ENCODE results near the gene OR10AG1.

The OR10AG1 gene

GRCh38 chr11:55936300-55936699, 33.4 kb downstream of the OR10AG1 start, which contains the start of gene OR5I1:
Gene OR5I1 (minus strand): TSS chr11:55936400. CDS start chr11:55936400, 0 bp downstream.
- H3K9me3 ChIP-seq (ENCODE audit: control insufficient read depth, low read length): no peaks in the 10 kb centered on the region
- no peaks in the 10 kb centered on the region for H3K36me3 ChIP-seq (ENCODE audit: control insufficient read depth, insufficient read depth, low read length)
- no peak within 1 kb of the TSS for H3K27ac ChIP-seq (ENCODE audit: insufficient read depth, low read depth, low read length, poor library complexity, severe bottlenecking)
- no peak within 1 kb of the TSS for H3K4me3 ChIP-seq (ENCODE audit: insufficient read depth, low read depth, low read length)
- no peaks in the 10 kb centered on the region for H3K4me1 ChIP-seq (ENCODE audit: control insufficient read depth, insufficient read depth, low read length)
- H3K27me3 ChIP-seq (ENCODE audit: control insufficient read depth, insufficient read depth, low read length, poor library complexity, severe bottlenecking): no peaks in the 10 kb centered on the region
- 71 to 94% methylated on average over 2 of the region's 2 CpGs for WGBS, 2 experiments

GRCh38 chr11:55920537-55920936, 49.2 kb downstream of the OR10AG1 start:
- no peak overlapping the region for H3K4me3 ChIP-seq (ENCODE audit: insufficient read depth, low read depth, low read length)
- no peaks in the 10 kb centered on the region for H3K4me1 ChIP-seq (ENCODE audit: control insufficient read depth, insufficient read depth, low read length)
- WGBS, 2 experiments: 85 to 87% methylated on average over 5 of the region's 5 CpGs
- no peaks in the 10 kb centered on the region for H3K36me3 ChIP-seq (ENCODE audit: control insufficient read depth, insufficient read depth, low read length)
- H3K9me3 ChIP-seq (ENCODE audit: control insufficient read depth, low read length): peaks cover 2% of the 10 kb centered on the region
- no peak overlapping the region for H3K27ac ChIP-seq (ENCODE audit: insufficient read depth, low read depth, low read length, poor library complexity, severe bottlenecking)
- no peaks in the 10 kb centered on the region for H3K27me3 ChIP-seq (ENCODE audit: control insufficient read depth, insufficient read depth, low read length, poor library complexity, severe bottlenecking)
